Activated T-helper 1 cell treated with anti-CD3 and anti-CD28 coated beads, Interleukin-12 subunit alpha, Interleukin-12 subunit beta, Interleukin-2, Interleukin-4 antibody, amounts not matched to agents 30 ng/mL and 10 ng/mL and 1 ng/mL, durations not matched to agents 14 hours and 24 hours and 36 hours (primary cell): ENCODE results near the gene TSEN54. TPM values are rescaled to one million over a fixed set of nuclear protein-coding genes. Genes with fewer than 3 reads are reported as not detected.
"Not testable (repeated sequence)": the region's sequence is repeated elsewhere in the genome, so short reads cannot be mapped to it uniquely, and the experiment has no call there.

ENCODE experiments used
- DNase-seq: peaks from one replicate; pipeline ENCODE4 v3.0.0; 2021; ENCODE audit warnings: low spot score
- H3K27ac Mint-ChIP-seq: one replicate; pipeline ENCODE4 v1.8.0; 2021; ENCODE audit warnings: mild to moderate bottlenecking, mixed read lengths
- H3K27me3 Mint-ChIP-seq: one replicate; pipeline ENCODE4 v1.8.0; 2022; ENCODE audit warnings: mild to moderate bottlenecking, moderate library complexity, mixed read lengths; ENCODE audit not compliant: insufficient read depth
- H3K36me3 Mint-ChIP-seq: one replicate; pipeline ENCODE4 v1.8.0; 2021; ENCODE audit warnings: low read depth, mixed read lengths
- H3K4me1 Mint-ChIP-seq: one replicate; pipeline ENCODE4 v1.8.0; 2021; ENCODE audit warnings: low read depth, mixed read lengths
- H3K4me3 Mint-ChIP-seq: one replicate; pipeline ENCODE4 v1.8.0; 2021; ENCODE audit warnings: mild to moderate bottlenecking, moderate library complexity, mixed read lengths
- H3K9me3 Mint-ChIP-seq: one replicate; pipeline ENCODE4 v1.8.0; 2021; ENCODE audit warnings: mixed read lengths
- intact Hi-C: fragments of 100-400 bp; cut with micrococcal nuclease; formaldehyde crosslinking; loops from one replicate; pipeline ENCODE4 v1.15.1; 2024
- total RNA-seq: library from RNA; stranded (reverse); gene quantifications from 2 replicates; pipeline ENCODE4 v1.2.3, GENCODE V29; 2022

TSEN54 gene
- total RNA-seq, 1 donor from 2014 or later: 65.9 TPM

GRCh38 chr17:75511610-75512575, 4.4 kb upstream of the TSEN54 start:
- intact Hi-C loops: no loop called here
- H3K9me3 Mint-ChIP-seq: no peaks in the 10 kb centered on the region
- H3K4me1 Mint-ChIP-seq: no peaks in the 10 kb centered on the region
- H3K36me3 Mint-ChIP-seq: no peaks in the 10 kb centered on the region
- peaks cover 21% of the 10 kb centered on the region for H3K27me3 Mint-ChIP-seq
- H3K4me3 Mint-ChIP-seq: no peak overlapping the region
- DNase-seq: no peak
- no peak overlapping the region for H3K27ac Mint-ChIP-seq

- Mint-ChIP-seq H3K27ac (no peak overlapping the region), H3K36me3 (peaks cover 7% of the 10 kb centered on the region), H3K4me3 (no peak overlapping the region), H3K9me3 (no peaks in the 10 kb centered on the region), H3K27me3 (peaks cover 21% of the 10 kb centered on the region), H3K4me1 (peaks cover 10% of the 10 kb centered on the region)
- intact Hi-C loops: no loop called here
- no peak for DNase-seq
Measured at GRCh38 chr17:75512926-75513640, 3.2 kb upstream of the TSEN54 start.

GRCh38 chr17:75513641-75514000, 2.7 kb upstream of the TSEN54 start:
- intact Hi-C loops: no loop called here
- no peak overlapping the region for H3K4me3 Mint-ChIP-seq
- H3K9me3 Mint-ChIP-seq: no peaks in the 10 kb centered on the region
- H3K27me3 Mint-ChIP-seq: peaks cover 21% of the 10 kb centered on the region
- H3K4me1 Mint-ChIP-seq: peaks cover 16% of the 10 kb centered on the region
- no peak for DNase-seq
- no peak overlapping the region for H3K27ac Mint-ChIP-seq
- H3K36me3 Mint-ChIP-seq: peaks cover 13% of the 10 kb centered on the region

GRCh38 chr17:75514299-75514918, 1.9 kb upstream of the TSEN54 start:
- Mint-ChIP-seq H3K27me3 (peaks cover 20% of the 10 kb centered on the region), H3K27ac (no peak overlapping the region), H3K4me3 (peak overlapping the region; percentile 47), H3K4me1 (peaks cover 18% of the 10 kb centered on the region), H3K36me3 (peaks cover 13% of the 10 kb centered on the region), H3K9me3 (no peaks in the 10 kb centered on the region)
- no peak for DNase-seq
- intact Hi-C loops: no loop called here

- peaks cover 17% of the 10 kb centered on the region for H3K36me3 Mint-ChIP-seq
- peaks cover 17% of the 10 kb centered on the region for H3K27me3 Mint-ChIP-seq
- no peak overlapping the region for H3K4me3 Mint-ChIP-seq
- H3K4me1 Mint-ChIP-seq: peaks cover 18% of the 10 kb centered on the region
- H3K9me3 Mint-ChIP-seq: no peaks in the 10 kb centered on the region
- intact Hi-C loops: loop anchor here (1.0 kb wide), 1 partner anchor 59 kb away; the partner anchor contains the start of gene TMEM94
- H3K27ac Mint-ChIP-seq: no peak overlapping the region
- DNase-seq: no peak
Measured at GRCh38 chr17:75514919-75515495, 1.3 kb upstream of the TSEN54 start.

- intact Hi-C loops: loop anchor here (1.0 to 2.0 kb wide), 7 partner anchors 10 to 255 kb away; partner anchors contain the start of genes GGA3, GRB2, LLGL2 and MRPS7
- no peak within 1 kb of the TSS for H3K27ac Mint-ChIP-seq
Measured at GRCh38 chr17:75515496-75516254, 653 bp upstream of the TSEN54 start, which contains the start of gene CASKIN2. Gene CASKIN2 (minus strand): TSS chr17:75515537. CDS start chr17:75513804, 1,733 bp downstream.

GRCh38 chr17:75516619-75517296, 430 bp downstream of the TSEN54 start:
- H3K36me3 Mint-ChIP-seq: peaks cover 18% of the 10 kb centered on the region
- H3K4me3 Mint-ChIP-seq: peak overlapping the region; percentile 82
- peaks cover 18% of the 10 kb centered on the region for H3K4me1 Mint-ChIP-seq
- H3K9me3 Mint-ChIP-seq: no peaks in the 10 kb centered on the region
- peak; percentile 28 for DNase-seq
- intact Hi-C loops: loop anchor here (1.0 to 2.0 kb wide), 6 partner anchors 9 to 256 kb away; partner anchors contain the start of genes GGA3, GRB2, LLGL2 and MRPS7
- peaks cover 12% of the 10 kb centered on the region for H3K27me3 Mint-ChIP-seq
- no peak overlapping the region for H3K27ac Mint-ChIP-seq

More at GRCh38 chr17:75515496-75516254, 653 bp upstream of the TSEN54 start, which contains the start of gene CASKIN2:
- peaks cover 18% of the 10 kb centered on the region for H3K4me1 Mint-ChIP-seq
- H3K27me3 Mint-ChIP-seq: peaks cover 17% of the 10 kb centered on the region
- no peaks in the 10 kb centered on the region for H3K9me3 Mint-ChIP-seq
- H3K4me3 Mint-ChIP-seq: peak within 1 kb of the TSS; percentile 78
- DNase-seq: peak; percentile 62
- H3K36me3 Mint-ChIP-seq: peaks cover 18% of the 10 kb centered on the region

GRCh38 chr17:75517297-75517865, 1.1 kb downstream of the TSEN54 start:
- Mint-ChIP-seq H3K9me3 (no peaks in the 10 kb centered on the region), H3K27ac (peak overlapping the region; percentile 77), H3K4me1 (peaks cover 18% of the 10 kb centered on the region), H3K4me3 (peak overlapping the region; percentile 82), H3K27me3 (peaks cover 7% of the 10 kb centered on the region), H3K36me3 (peaks cover 20% of the 10 kb centered on the region)
- intact Hi-C loops: loop anchor here (2.0 kb wide), 1 partner anchor 257 kb away; the partner anchor contains the start of genes GGA3 and MRPS7
- peak; percentile 12 for DNase-seq

GRCh38 chr17:75518201-75518600, 1.9 kb downstream of the TSEN54 start:
- H3K4me3 Mint-ChIP-seq: peak overlapping the region; percentile 82
- DNase-seq: peak; percentile 41
- peaks cover 24% of the 10 kb centered on the region for H3K36me3 Mint-ChIP-seq
- peaks cover 3% of the 10 kb centered on the region for H3K27me3 Mint-ChIP-seq
- H3K27ac Mint-ChIP-seq: peak overlapping the region; percentile 77
- H3K4me1 Mint-ChIP-seq: peaks cover 18% of the 10 kb centered on the region
- H3K9me3 Mint-ChIP-seq: no peaks in the 10 kb centered on the region
- intact Hi-C loops: no loop called here

GRCh38 chr17:75518983-75519537, 2.7 kb downstream of the TSEN54 start:
- H3K36me3 Mint-ChIP-seq: peaks cover 27% of the 10 kb centered on the region
- H3K9me3 Mint-ChIP-seq: no peaks in the 10 kb centered on the region
- H3K27me3 Mint-ChIP-seq: no peaks in the 10 kb centered on the region
- no peak overlapping the region for H3K4me3 Mint-ChIP-seq
- intact Hi-C loops: no loop called here
- no peak overlapping the region for H3K27ac Mint-ChIP-seq
- DNase-seq: no peak
- H3K4me1 Mint-ChIP-seq: peaks cover 18% of the 10 kb centered on the region

GRCh38 chr17:75520413-75520812, 4.1 kb downstream of the TSEN54 start:
- Mint-ChIP-seq H3K4me1 (peaks cover 18% of the 10 kb centered on the region), H3K36me3 (peaks cover 30% of the 10 kb centered on the region)
- H3K27me3 Mint-ChIP-seq, H3K27ac Mint-ChIP-seq, H3K4me3 Mint-ChIP-seq, DNase-seq, intact Hi-C loops, H3K9me3 Mint-ChIP-seq: not testable (repeated sequence)
